DND-41 (cell line): ENCODE data around the gene ARHGAP26.

Experiments used
- CTCF ChIP-seq: IDR thresholded peaks from 2 replicates; pipeline ENCODE4 v1.5.1; 2012; ENCODE audit warnings: borderline replicate concordance, low read length, moderate library complexity, mild to moderate bottlenecking; ENCODE audit not compliant: poor library complexity, severe bottlenecking; ENCODE audit errors: extremely low read depth
- EZH2 ChIP-seq: IDR thresholded peaks from 3 replicates; pipeline ENCODE4 v1.6.1; 2012; ENCODE audit warnings: borderline replicate concordance, low read depth, mild to moderate bottlenecking, moderate library complexity, low read length, inconsistent platforms; ENCODE audit not compliant: severe bottlenecking

DNA sequence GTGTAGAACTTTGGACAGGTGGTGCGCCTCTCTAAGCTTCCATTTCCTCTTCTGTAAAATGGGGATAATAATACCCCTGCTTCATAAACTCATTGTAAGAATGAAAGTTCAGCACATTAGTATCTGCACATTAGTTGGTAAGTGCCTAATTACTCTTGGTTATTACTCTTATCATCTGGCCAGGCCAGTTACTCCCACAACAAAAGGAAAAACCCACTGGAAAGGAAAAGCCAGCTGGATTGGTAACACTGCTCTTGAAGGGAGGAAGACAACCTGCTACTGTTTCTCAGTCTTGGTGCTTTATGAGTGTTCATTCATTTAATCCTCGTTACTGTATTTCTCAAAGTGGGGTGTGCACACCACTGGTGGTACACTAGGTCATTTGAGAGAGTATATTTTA, 251.4 kb downstream of the ARHGAP26 start:
- TF ChIP-seq CTCF (no peak), EZH2 (no peak)
